Measurements from ENCODE around the gene KIT.

DNA sequence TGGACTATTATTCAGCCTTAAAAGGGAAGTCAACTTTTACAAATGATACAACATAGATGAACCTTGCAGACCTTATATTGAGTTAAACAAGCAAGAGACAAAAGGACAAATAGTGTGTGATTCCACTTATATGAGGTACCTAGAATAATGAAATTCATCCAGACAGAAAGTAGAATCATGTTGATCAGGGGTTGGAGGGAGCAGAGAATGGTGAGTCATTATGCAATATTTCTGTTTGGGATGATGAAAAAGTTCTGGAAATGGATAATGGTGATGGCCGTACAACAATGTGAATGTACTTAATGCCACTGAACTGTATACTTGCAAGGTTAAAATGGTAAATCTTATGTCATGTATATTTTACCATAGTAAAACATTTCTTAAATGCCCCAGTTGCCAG lies 22.1 kb downstream of the KIT start:
- no peak for TF ChIP-seq POLR2AphosphoS5 (IDR thresholded peaks at IDR 0.05; ENCODE audit: borderline replicate concordance, low read depth, low read length)
- no peak for TF ChIP-seq EZH2 (IDR thresholded peaks at IDR 0.05)
